Upper lobe of right lung (tissue), 1 donor: ENCODE measurements around the gene PITPNB. TPM values are rescaled to one million over a fixed set of nuclear protein-coding genes. Genes with fewer than 3 reads are reported as not detected.

Experiments used
- ATAC-seq: fragments of 200-7000 bp; cut with Tn5 transposase; one replicate; pipeline ENCODE4 v1.9.1; 2020; ENCODE audit warnings: mild to moderate bottlenecking, moderate library complexity
- DNase-seq: peaks from one replicate; pipeline ENCODE4 v3.0.0-alpha.2; 2020
- H3K27ac ChIP-seq: fragments of 200-600 bp; one replicate; pipeline ENCODE4 v1.8.0; 2022
- H3K27me3 ChIP-seq: fragments of 200-600 bp; one replicate; pipeline ENCODE4 v1.8.0; 2022; ENCODE audit warnings: mild to moderate bottlenecking
- H3K36me3 ChIP-seq: fragments of 200-600 bp; one replicate; pipeline ENCODE4 v1.8.0; 2022
- H3K4me1 ChIP-seq: fragments of 200-600 bp; one replicate; pipeline ENCODE4 v1.8.0; 2022
- H3K4me3 ChIP-seq: fragments of 200-600 bp; one replicate; pipeline ENCODE4 v1.8.0; 2022; ENCODE audit warnings: mild to moderate bottlenecking
- H3K9me3 ChIP-seq: fragments of 200-600 bp; one replicate; pipeline ENCODE4 v1.8.0; 2022
- intact Hi-C: fragments of 100-400 bp; cut with DNase I; formaldehyde crosslinking; loops from one replicate; pipeline ENCODE4 v1.11.0; 2022
- total RNA-seq: library from RNA; stranded (reverse); fragmentation: NEBNext Ultra II Directional; extraction: Animal tissue kit (Norgen Biotek cat#: 25700); gene quantifications from one replicate; pipeline ENCODE4 v1.2.1, GENCODE V29; 2021
- TF ChIP-seq, protein P1 (sequence below): fragments of 200-600 bp; IDR thresholded peaks from one replicate; pipeline ENCODE4 v1.8.0; 2022; ENCODE audit warnings: antibody characterized with exemption
- donor health status: DM: no; HTN: yes; CAD: no; lungs with severe emphysema.

Gene PITPNB
- total RNA-seq, 1 donor from 2014 or later = 73.8 TPM

DNA sequence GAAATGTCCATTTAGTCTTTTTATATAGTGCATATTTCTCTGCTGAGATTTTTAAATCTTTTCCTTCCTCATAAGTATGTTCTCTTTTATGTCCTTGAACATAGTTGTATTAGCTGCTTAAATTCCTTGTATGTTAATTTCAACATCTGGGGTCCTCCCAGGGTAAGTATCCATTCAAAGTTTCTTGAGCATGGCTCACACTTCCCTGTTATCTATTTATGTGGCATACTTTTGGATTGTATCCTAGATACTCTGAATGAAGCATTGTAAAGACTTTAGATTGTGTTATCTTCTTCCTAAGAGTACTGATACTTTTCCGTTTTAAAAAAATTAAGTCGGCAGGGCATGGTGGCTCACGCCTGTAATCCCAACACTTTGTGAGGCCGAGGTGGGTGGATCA is 28.4 kb upstream of the PITPNB start:
- peaks cover 2% of the 10 kb centered on the region for H3K4me1 ChIP-seq
- H3K27me3 ChIP-seq = no peaks in the 10 kb centered on the region
- H3K9me3 ChIP-seq = no peaks in the 10 kb centered on the region
- H3K4me3 ChIP-seq = no peak overlapping the region
- DNase-seq (no peak), ATAC-seq (no peak)
- intact Hi-C loops = no loop called here
- TF ChIP-seq, protein P1, sequence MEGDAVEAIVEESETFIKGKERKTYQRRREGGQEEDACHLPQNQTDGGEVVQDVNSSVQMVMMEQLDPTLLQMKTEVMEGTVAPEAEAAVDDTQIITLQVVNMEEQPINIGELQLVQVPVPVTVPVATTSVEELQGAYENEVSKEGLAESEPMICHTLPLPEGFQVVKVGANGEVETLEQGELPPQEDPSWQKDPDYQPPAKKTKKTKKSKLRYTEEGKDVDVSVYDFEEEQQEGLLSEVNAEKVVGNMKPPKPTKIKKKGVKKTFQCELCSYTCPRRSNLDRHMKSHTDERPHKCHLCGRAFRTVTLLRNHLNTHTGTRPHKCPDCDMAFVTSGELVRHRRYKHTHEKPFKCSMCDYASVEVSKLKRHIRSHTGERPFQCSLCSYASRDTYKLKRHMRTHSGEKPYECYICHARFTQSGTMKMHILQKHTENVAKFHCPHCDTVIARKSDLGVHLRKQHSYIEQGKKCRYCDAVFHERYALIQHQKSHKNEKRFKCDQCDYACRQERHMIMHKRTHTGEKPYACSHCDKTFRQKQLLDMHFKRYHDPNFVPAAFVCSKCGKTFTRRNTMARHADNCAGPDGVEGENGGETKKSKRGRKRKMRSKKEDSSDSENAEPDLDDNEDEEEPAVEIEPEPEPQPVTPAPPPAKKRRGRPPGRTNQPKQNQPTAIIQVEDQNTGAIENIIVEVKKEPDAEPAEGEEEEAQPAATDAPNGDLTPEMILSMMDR = no peak
- H3K36me3 ChIP-seq = no peaks in the 10 kb centered on the region
- H3K27ac ChIP-seq = no peak overlapping the region

GRCh38 chr22:27941143-27941542 is 22.1 kb upstream of the PITPNB start:
- no peaks in the 10 kb centered on the region for H3K36me3 ChIP-seq
- no peak for ATAC-seq
- no peak overlapping the region for H3K27ac ChIP-seq
- no peak for DNase-seq
- H3K4me3 ChIP-seq = no peak overlapping the region
- TF ChIP-seq, protein P1 = no peak
- intact Hi-C loops = no loop called here
- H3K9me3 ChIP-seq = no peaks in the 10 kb centered on the region
- H3K4me1 ChIP-seq = no peaks in the 10 kb centered on the region
- no peaks in the 10 kb centered on the region for H3K27me3 ChIP-seq

- Histone ChIP-seq H3K27me3 (no peaks in the 10 kb centered on the region), H3K36me3 (no peaks in the 10 kb centered on the region), H3K4me1 (no peaks in the 10 kb centered on the region), H3K4me3 (no peak overlapping the region), H3K27ac (no peak overlapping the region), H3K9me3 (no peaks in the 10 kb centered on the region)
- intact Hi-C loops = no loop called here
- TF ChIP-seq, protein P1 = no peak
- no peak for ATAC-seq
- no peak for DNase-seq
Measured at GRCh38 chr22:27937453-27937852, 18.4 kb upstream of the PITPNB start.

DNA sequence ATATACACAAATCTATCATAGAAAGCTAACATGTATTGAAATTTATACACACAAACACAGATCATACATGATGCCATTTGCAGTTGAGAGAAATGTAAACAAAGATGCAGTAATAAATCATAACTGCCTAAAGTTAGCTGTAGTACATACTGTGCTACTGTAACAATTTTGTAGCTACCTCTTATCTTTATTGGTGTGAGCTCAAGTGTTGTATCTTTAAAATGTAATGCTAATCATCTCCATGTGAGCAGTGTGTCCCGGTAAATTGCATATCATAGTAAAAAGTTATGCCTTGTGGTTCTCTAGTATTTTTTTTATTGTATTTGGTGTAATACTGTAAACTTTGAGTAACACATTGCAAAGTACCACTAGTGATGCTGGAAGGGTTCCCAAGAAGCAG is 16.8 kb upstream of the PITPNB start:
- Histone ChIP-seq H3K4me3 (no peak overlapping the region), H3K27me3 (no peaks in the 10 kb centered on the region), H3K27ac (no peak overlapping the region), H3K9me3 (no peaks in the 10 kb centered on the region), H3K36me3 (no peaks in the 10 kb centered on the region), H3K4me1 (no peaks in the 10 kb centered on the region)
- TF ChIP-seq, protein P1 = no peak
- intact Hi-C loops = no loop called here
- ATAC-seq = no peak
- no peak for DNase-seq

DNA sequence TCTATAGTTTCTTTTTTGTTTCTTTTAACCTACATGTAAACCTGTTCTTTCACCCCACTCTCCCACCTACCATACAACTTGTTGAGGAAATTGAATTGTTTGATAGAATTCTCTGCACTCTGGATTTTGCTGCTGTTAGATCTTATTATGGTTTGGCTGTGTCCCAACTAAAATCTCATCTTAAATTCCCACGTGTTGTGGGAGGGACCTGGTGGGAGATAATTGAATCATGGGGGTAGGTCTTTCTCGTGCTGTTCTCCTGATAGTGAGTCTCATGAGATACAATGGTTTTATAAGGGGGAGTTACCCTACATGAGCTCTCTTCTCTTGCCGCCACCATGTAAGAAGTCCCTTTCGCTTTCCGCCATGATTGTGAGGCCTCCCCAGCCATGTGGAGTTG is 15.0 kb upstream of the PITPNB start:
- Histone ChIP-seq H3K27ac (no peak overlapping the region), H3K4me3 (no peak overlapping the region), H3K9me3 (no peaks in the 10 kb centered on the region), H3K4me1 (no peaks in the 10 kb centered on the region), H3K27me3 (no peaks in the 10 kb centered on the region), H3K36me3 (no peaks in the 10 kb centered on the region)
- TF ChIP-seq, protein P1 = no peak
- no peak for ATAC-seq
- DNase-seq = no peak
- intact Hi-C loops = no loop called here
